ENCODE results near the gene HHATL.

DNA sequence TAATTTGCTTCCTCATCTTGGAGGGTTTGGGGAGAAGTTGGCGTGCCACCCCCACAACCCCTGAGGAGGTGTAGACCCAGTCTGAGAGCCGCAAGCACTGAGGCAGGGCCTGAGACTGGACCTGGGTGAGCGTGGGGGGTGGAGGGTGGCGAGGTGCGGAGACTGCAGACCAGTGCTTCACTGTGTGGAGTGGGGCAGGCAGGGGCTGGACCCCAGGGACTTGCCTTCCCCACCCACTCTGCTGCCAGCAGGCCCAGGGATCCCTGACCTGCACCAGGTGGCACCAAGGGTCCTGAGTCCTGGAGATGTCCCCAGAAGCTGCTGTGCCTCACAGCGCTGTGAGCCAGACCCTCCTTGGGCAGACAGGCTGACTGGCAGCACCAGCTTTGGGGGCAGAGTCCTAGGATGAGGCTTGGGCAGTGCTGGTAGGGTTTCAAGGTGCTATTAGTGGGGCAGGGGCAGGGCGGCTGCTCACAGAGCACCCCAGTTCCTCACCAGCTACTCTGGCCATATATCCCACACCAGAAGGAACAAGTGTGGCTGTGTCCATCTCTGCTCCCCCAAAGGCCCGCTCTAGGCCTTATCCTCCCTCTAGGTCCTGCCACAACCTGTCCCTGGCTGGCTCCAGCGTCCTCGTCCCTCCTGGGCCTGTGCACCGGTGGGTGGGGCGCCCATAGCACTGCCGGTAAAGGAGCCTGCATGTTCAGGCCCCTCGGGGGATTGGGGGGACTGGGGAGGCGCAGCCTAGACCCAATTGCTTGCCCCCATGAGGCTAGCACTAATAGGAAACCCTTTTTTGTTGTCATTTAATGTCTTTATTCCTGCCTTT lies 37.3 kb downstream of the HHATL start:
- TF ChIP-seq, protein P1, sequence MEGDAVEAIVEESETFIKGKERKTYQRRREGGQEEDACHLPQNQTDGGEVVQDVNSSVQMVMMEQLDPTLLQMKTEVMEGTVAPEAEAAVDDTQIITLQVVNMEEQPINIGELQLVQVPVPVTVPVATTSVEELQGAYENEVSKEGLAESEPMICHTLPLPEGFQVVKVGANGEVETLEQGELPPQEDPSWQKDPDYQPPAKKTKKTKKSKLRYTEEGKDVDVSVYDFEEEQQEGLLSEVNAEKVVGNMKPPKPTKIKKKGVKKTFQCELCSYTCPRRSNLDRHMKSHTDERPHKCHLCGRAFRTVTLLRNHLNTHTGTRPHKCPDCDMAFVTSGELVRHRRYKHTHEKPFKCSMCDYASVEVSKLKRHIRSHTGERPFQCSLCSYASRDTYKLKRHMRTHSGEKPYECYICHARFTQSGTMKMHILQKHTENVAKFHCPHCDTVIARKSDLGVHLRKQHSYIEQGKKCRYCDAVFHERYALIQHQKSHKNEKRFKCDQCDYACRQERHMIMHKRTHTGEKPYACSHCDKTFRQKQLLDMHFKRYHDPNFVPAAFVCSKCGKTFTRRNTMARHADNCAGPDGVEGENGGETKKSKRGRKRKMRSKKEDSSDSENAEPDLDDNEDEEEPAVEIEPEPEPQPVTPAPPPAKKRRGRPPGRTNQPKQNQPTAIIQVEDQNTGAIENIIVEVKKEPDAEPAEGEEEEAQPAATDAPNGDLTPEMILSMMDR (IDR thresholded peaks at IDR 0.05) = no peak
- TF ChIP-seq EP300 (IDR thresholded peaks at IDR 0.05) = no peak
- TF ChIP-seq POLR2A (IDR thresholded peaks at IDR 0.05) = no peak

Data from ovary (tissue), 3 donors.